ENCODE measurements around the gene RARA.

- TF ChIP-seq TAF1 (IDR thresholded peaks at IDR 0.05; ENCODE audit: borderline replicate concordance, low read depth, low read length) (no peak), POLR2A (IDR thresholded peaks at IDR 0.05; ENCODE audit: low read depth, low read length) (no peak), POLR2AphosphoS5 (IDR thresholded peaks at IDR 0.05; ENCODE audit: low read depth, low read length) (no peak)
These were observed 68.9 kb downstream of the RARA start for GRCh38 chr17:40377832-40378231.
